Mammary epithelial cell (primary cell): ENCODE measurements around the gene DGKA.

Source experiments
- EZH2 ChIP-seq: IDR thresholded peaks from 2 replicates; pipeline ENCODE4 v1.6.1; 2012; ENCODE audit warnings: low read length, inconsistent platforms, borderline replicate concordance
- TF ChIP-seq, protein P1 (sequence below), 2 donors: IDR thresholded peaks in 1 of 2; conservative IDR thresholded peaks in 1 of 2; 2 replicates each; pipeline ENCODE4 v1.5.1; 2011 to 2012; ENCODE audit warnings: inconsistent platforms in 2 of 2, low read length in 2 of 2, mild to moderate bottlenecking in 2 of 2, control low read depth in 1 of 2, low read depth in 1 of 2; ENCODE audit not compliant: insufficient read depth in 1 of 2; ENCODE audit errors: extremely low read depth in 1 of 2

DNA sequence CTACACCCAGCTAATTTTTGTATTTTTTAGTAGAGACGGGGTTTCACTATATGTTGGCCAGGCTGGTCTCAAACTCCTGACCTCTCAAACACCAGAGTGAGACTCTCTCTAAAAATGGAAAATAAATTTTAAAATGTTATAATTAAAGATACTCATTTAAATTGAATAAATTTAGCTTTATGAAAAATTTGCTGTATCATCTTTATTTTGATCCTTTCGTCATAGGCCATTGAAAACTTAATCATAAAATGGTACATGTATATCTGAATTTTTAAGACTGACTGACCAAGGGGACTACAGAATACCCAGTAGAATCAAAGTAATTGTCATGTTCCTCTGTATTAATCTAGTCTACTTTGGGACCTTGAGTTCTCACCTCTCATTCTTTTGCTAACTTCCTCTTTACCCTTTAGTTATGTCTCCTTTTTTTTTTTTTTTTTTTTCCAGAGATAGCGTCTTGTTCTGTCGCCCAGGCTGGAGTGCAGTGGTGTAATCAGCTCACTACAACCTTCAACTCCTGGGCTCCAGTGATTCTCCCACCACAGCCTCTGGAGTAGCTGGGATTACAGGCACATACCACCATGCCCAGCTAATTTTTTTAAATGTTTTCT lies 52.4 kb downstream of the DGKA start:
- TF ChIP-seq, protein P1, sequence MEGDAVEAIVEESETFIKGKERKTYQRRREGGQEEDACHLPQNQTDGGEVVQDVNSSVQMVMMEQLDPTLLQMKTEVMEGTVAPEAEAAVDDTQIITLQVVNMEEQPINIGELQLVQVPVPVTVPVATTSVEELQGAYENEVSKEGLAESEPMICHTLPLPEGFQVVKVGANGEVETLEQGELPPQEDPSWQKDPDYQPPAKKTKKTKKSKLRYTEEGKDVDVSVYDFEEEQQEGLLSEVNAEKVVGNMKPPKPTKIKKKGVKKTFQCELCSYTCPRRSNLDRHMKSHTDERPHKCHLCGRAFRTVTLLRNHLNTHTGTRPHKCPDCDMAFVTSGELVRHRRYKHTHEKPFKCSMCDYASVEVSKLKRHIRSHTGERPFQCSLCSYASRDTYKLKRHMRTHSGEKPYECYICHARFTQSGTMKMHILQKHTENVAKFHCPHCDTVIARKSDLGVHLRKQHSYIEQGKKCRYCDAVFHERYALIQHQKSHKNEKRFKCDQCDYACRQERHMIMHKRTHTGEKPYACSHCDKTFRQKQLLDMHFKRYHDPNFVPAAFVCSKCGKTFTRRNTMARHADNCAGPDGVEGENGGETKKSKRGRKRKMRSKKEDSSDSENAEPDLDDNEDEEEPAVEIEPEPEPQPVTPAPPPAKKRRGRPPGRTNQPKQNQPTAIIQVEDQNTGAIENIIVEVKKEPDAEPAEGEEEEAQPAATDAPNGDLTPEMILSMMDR (conservative IDR thresholded peaks at IDR 0.05 in 1 of 2, IDR thresholded peaks at IDR 0.05 in 1 of 2; ENCODE audit: extremely low read depth in 1 of 2, insufficient read depth in 1 of 2, low read depth in 1 of 2, low read length in 2 of 2) = no peak
- TF ChIP-seq EZH2 = no peak
